MCF 10A (cell line): Measurements from ENCODE around the gene ARL15. TPM values are rescaled to one million over a fixed set of nuclear protein-coding genes. Genes with fewer than 3 reads are reported as not detected.

ENCODE experiments used
- BruUV-seq: library from RNA; stranded (reverse); fragments of 400-500 nt; replicated peaks from 2 replicates; lab custom pipeline; 2021; lab: Mats Ljungman, UMichigan
- CTCF ChIA-PET: fragments of 300-600 bp; sonication (Branson Sonifier 250); formaldehyde crosslinking; extraction: SDS; loops from one replicate; lab custom pipeline; 2021; ENCODE audit warnings: antibody characterized with exemption, inconsistent platforms; lab: Yijun Ruan, JAX
- POLR2A ChIA-PET: fragments of 300-600, 350-650 bp; sonication (Branson Sonifier 250); formaldehyde crosslinking; extraction: SDS; loops from one replicate; lab custom pipeline; 2020; ENCODE audit warnings: antibody characterized with exemption, inconsistent platforms; lab: Yijun Ruan, JAX
- DNase-seq: peaks from one replicate; pipeline ENCODE4 v3.0.0-alpha.2; 2018; ENCODE audit not compliant: unreplicated experiment
- H3K27ac Mint-ChIP-seq: one replicate; pipeline ENCODE4 v1.8.0; 2022; ENCODE audit warnings: mild to moderate bottlenecking, low read depth, mixed read lengths; ENCODE audit not compliant: unreplicated experiment
- H3K27me3 Mint-ChIP-seq: one replicate; pipeline ENCODE4 v1.8.0; 2022; ENCODE audit warnings: mixed read lengths; ENCODE audit not compliant: insufficient read depth, unreplicated experiment
- H3K36me3 Mint-ChIP-seq: one replicate; pipeline ENCODE4 v1.8.0; 2022; ENCODE audit warnings: mild to moderate bottlenecking, moderate library complexity, mixed read lengths; ENCODE audit not compliant: insufficient read depth, unreplicated experiment
- H3K4me1 Mint-ChIP-seq: one replicate; pipeline ENCODE4 v1.8.0; 2022; ENCODE audit warnings: mixed read lengths; ENCODE audit not compliant: insufficient read depth, unreplicated experiment
- H3K4me3 Mint-ChIP-seq: one replicate; pipeline ENCODE4 v1.8.0; 2022; ENCODE audit warnings: mild to moderate bottlenecking, moderate library complexity, mixed read lengths; ENCODE audit not compliant: unreplicated experiment
- H3K9me3 Mint-ChIP-seq: one replicate; pipeline ENCODE4 v1.8.0; 2022; ENCODE audit warnings: mixed read lengths; ENCODE audit not compliant: unreplicated experiment
- CTCF ChIP-seq: fragments of 200-600 bp; IDR thresholded peaks from one replicate; pipeline ENCODE4 v1.8.0; 2022; ENCODE audit warnings: antibody characterized with exemption, mild to moderate bottlenecking; ENCODE audit not compliant: unreplicated experiment
- intact Hi-C: fragments of 100-400 bp; cut with micrococcal nuclease; formaldehyde crosslinking; loops from 2 replicates; pipeline ENCODE4 v1.14.1; 2022
- total RNA-seq: library from RNA; stranded (reverse); gene quantifications from 2 replicates; pipeline ENCODE4 v1.2.3, GENCODE V29; 2022

The ARL15 gene
- total RNA-seq, 1 experiment from 2014 or later: 11.3 TPM

GRCh38 chr5:54249210-54250028 lies 61.0 kb downstream of the ARL15 start:
- ChIA-PET POLR2A (interaction anchor here (1.3 kb wide), 1 partner anchor 61 kb away, joined by 4 read pairs; the partner anchor contains the start of gene ARL15), CTCF (interaction anchor here (0.7 to 8.2 kb wide), 2 partner anchors 241 to 1079 kb away, joined by 3 to 134 read pairs; no protein-coding TSS in a partner anchor)
- Mint-ChIP-seq H3K36me3 (no peaks in the 10 kb centered on the region), H3K9me3 (no peaks in the 10 kb centered on the region), H3K27ac (no peak overlapping the region), H3K4me1 (no peaks in the 10 kb centered on the region), H3K4me3 (no peak overlapping the region), H3K27me3 (no peaks in the 10 kb centered on the region)
- no TSS peak for BruUV-seq
- no peak for TF ChIP-seq CTCF
- DNase-seq: peak; percentile 10
- intact Hi-C loops: loop anchor here (10.0 kb wide), 1 partner anchor 645 kb away; no protein-coding TSS in a partner anchor

GRCh38 chr5:54247226-54247625 lies 63.1 kb downstream of the ARL15 start:
- Mint-ChIP-seq H3K27me3 (no peaks in the 10 kb centered on the region), H3K9me3 (no peaks in the 10 kb centered on the region), H3K4me3 (no peak overlapping the region), H3K27ac (no peak overlapping the region), H3K36me3 (no peaks in the 10 kb centered on the region), H3K4me1 (no peaks in the 10 kb centered on the region)
- intact Hi-C loops: loop anchor here (10.0 kb wide), 1 partner anchor 648 kb away; no protein-coding TSS in a partner anchor
- no peak for TF ChIP-seq CTCF
- DNase-seq: no peak
- CTCF ChIA-PET: interaction anchor here (0.7 to 8.2 kb wide), 6 partner anchors 11 to 766 kb away, joined by 3 to 134 read pairs (median 4); no protein-coding TSS in a partner anchor
- BruUV-seq: no TSS peak
- POLR2A ChIA-PET: interaction anchor here (0.6 kb wide), 1 partner anchor 37 kb away, joined by 3 read pairs; no protein-coding TSS in a partner anchor

- ChIA-PET POLR2A (interaction anchor here (0.7 to 3.3 kb wide), 7 partner anchors 9 to 252 kb away, joined by 3 to 23 read pairs (median 5); partner anchors contain the start of gene ARL15), CTCF (interaction anchor here (0.5 to 8.2 kb wide), 54 partner anchors 9 to 1126 kb away, joined by 3 to 134 read pairs (median 4); partner anchors contain the start of genes ARL15 and HSPB3)
- intact Hi-C loops: loop anchor here (1.0 to 10.0 kb wide), 6 partner anchors 67 to 651 kb away; partner anchors contain the start of genes ARL15 and SNX18
- Mint-ChIP-seq H3K36me3 (no peaks in the 10 kb centered on the region), H3K27me3 (no peaks in the 10 kb centered on the region), H3K27ac (no peak overlapping the region), H3K4me3 (no peak overlapping the region), H3K9me3 (no peaks in the 10 kb centered on the region), H3K4me1 (no peaks in the 10 kb centered on the region)
- DNase-seq: peak; percentile 57
- no TSS peak for BruUV-seq
- TF ChIP-seq CTCF: peak; percentile 86
Observed at GRCh38 chr5:54243483-54244080, 66.8 kb downstream of the ARL15 start.
